Activated effector memory CD4-positive, alpha-beta T cell treated with anti-CD3 and anti-CD28 coated beads, Interleukin-2, amount 50 U/mL, for 16 hours (primary cell): ENCODE measurements around the gene UCHL3.

ENCODE experiments used
- DNase-seq: peaks from one replicate; pipeline ENCODE4 v3.0.0-alpha.2; 2020

UCHL3 gene

DNA sequence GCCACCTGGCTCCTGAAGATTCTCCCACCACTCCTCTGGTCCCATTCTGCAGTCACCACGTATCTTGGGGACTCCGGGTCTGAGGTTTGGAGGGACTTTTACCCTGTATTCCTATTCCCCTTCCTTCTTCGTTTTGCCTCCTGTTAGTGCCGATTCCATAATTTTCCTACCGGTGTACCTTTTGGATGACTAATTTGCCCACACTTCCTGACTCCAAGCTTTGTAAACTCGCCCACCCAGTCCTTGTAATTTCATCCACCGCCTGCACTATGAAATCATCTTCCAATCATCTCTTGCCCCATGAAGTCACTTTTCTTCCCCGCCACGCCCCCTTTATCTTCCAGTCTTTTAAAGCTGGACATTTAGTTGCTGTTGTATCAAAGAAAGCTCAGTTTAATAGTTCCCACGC, 572 bp downstream of the UCHL3 start:
- peak; percentile 65 for DNase-seq

DNA sequence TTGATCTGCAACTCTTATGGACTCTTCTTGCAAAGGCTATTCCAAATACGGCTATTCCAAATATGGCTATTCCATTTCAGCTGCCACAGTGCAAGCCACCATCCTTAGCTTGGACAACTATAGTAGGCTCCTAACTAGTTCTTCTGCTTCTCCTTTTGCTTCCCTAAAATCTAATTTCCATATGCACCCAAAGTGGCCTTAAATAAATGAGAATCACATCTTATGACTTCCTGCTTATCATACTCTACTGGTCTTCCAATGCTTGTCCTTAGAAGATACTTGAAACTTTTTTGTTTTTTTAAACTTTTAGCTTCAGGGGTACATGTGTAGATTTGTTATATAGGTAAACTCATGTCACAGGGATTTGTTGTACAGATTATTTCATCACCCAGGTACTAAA, 4.9 kb downstream of the UCHL3 start:
- DNase-seq, result no peak

DNA sequence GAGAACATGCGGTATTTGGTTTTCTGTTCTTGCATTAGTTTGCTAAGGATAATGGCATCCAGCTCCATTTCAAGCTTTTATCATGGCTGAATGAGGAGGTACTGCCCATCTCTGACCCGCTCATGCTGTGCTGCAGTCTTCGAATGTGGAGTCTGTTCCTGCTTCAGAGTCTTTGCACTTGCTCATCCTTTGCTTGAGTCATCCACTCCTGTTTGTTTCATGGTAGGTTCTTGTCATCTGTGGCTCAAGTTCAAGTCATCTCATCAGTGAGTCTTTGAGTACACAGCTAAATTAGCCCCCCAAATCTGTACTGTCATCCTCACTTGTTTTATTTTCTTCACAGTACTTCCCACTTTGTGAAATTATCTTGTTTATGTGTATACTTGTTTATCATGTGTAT, 5.4 kb downstream of the UCHL3 start:
- DNase-seq, result no peak

GRCh38 chr13:75555836-75556235, 6.2 kb downstream of the UCHL3 start:
- no peak for DNase-seq

- DNase-seq, result no peak
Measured at GRCh38 chr13:75556961-75557360, 7.4 kb downstream of the UCHL3 start.

DNA sequence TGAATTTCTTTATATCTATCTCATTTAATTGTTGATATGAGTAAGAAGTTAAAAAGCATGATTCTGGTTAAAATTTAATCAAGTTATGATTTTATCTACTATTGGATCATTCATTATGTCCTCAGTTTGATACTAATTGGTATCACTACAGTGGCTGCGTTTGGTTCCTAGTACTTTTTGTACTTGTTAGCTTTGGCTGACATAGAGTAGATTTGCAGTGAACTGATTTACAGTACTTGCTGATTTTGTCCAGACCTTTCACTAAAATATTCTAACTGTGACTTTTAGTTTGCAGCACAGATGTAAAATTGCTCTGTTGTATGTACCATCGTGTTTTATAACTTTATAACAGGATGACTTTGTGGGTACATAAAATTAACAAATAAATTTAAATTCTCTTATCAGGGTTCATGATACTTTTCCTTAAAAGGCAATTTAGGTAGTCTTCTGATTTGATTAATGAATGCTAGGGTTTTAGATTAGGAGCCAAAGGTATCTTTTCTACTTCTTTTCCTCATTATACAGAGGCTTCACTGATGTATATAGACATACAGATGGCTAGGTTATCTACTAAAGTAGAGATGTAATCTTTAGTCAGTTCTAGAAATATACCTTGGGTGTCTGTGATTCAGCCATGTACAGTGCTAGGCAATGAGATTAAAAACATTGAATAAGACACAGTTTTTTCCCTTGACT, 8.7 kb downstream of the UCHL3 start:
- DNase-seq, result no peak

- no peak for DNase-seq
Measured at GRCh38 chr13:75566658-75567057, 17.1 kb downstream of the UCHL3 start.

DNA sequence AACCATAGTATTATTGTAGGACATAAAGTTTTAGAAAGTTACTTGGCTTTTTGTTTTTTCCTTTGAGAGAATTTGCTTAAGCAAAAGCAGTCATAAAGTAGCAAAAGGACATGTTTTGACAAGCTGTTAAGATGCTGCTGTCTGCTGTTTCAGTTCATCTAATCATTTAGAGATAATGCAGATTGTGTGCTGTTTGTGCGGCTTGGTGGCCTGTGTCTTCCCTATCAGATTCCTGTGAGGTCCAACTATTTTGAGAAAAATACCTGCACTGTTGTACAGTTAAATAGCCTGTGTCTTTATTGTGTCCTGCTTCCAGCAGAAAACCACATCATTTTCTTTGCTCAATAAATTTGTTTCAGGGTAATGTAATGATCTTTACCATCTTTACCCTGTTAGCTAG, 20.0 kb downstream of the UCHL3 start:
- no peak for DNase-seq

- no peak for DNase-seq
Measured at GRCh38 chr13:75579529-75579928, 29.9 kb downstream of the UCHL3 start.

- DNase-seq, result no peak
Measured at GRCh38 chr13:75581874-75582640, 32.5 kb downstream of the UCHL3 start.

GRCh38 chr13:75583091-75583490, 33.5 kb downstream of the UCHL3 start:
- no peak for DNase-seq

DNA sequence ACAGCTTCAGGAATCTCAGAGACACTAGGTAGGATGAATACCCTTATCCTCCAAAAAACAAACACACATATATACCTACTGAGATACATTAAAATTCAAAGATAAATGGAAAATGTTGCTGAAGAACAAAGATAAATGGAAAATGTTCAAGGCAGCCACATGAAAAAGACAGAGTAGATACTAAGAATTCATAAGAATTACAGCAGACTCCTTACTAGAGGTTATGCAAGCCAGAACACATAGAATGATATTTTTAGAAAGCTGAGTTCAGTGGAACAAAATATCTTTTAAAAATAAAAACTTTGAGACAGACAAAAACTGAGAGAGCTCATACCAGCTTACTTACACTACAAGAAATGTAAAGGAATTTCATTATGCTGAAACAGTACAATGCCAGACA, 35.6 kb downstream of the UCHL3 start:
- no peak for DNase-seq

GRCh38 chr13:75587679-75588078, 38.1 kb downstream of the UCHL3 start:
- DNase-seq, result no peak

DNA sequence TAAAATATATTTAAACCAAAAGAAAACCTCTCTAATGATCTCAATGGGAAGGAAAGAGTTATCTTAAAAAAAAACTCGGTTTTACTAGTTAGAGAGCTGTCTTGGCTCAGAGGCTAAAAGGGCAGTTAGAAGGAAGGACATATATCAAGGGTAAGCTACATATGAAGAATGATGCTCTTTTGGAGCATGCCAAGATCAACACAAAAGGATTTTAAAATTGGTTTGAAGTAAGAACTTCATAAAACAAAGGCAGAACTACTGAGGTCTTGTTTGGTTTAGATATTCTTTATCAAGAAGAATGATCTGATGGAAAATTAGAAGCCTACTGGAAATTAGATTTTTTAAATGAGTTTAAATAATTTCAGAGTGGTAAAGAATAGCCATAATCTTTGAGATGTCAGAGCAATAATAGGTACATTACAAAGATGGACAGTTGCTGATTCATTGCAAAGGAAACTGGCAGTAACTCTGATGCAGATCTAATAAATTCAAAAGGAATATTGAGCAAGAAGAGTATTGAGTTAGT, 47.1 kb downstream of the UCHL3 start:
- no peak for DNase-seq

DNA sequence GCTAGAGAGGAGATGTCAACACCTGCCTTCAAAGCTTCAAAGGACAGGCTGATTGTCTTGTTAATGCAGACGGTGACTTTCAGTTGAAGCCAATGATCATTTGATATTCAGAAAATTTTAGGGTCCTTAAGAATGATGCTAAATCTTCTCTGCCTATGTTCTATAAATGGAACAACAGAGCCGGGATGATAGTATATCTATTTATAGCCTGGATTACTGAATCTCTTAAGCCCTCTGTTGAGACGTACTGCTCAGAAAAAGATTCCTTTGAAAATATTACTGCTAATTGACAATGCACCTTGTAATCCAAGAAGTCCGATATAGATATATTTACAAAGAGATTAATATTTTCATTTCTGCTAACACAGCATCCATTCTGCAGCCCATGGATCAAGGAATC, 50.8 kb downstream of the UCHL3 start:
- no peak for DNase-seq

GRCh38 chr13:75603038-75603437, 53.4 kb downstream of the UCHL3 start:
- no peak for DNase-seq

DNA sequence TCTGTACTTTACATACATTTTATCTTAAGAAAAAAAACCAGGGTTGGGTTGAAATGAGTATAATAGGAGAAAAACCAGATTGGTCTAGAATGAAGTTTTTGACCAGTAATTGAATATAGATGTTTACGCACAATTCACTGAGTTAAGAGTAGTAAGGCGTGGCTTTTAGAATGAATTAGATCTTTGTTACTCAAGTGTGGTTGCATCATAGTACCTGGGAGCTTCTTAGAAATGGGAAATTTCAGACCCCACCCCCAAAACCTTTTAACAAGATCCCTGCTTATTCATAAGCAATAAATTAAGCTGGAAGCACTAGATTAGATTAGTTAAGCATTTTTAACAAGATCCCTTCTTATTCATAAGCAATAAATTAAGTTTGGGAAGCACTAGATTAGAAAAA, 57.9 kb downstream of the UCHL3 start:
- no peak for DNase-seq

DNA sequence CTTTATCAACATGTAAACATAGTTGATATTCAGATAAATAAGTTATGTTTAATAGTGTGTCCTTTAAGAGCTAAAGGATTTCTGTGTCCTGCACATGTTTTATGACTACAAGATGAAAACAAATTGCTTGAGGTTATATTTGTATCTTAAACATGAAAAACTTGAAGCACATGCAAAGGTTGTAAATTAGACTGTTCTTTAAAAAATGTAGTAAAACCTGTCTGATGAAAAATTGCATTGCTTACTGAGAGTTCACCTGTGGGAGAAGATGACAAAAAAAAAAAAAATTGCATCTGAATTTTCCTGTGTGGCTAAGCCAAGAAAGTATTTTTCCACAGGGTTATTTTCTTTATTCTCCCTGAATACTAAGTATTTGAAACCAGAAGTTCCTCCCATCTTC, 60.9 kb downstream of the UCHL3 start:
- DNase-seq, result no peak

GRCh38 chr13:75612354-75612753, 62.8 kb downstream of the UCHL3 start:
- no peak for DNase-seq

- no peak for DNase-seq
Measured at GRCh38 chr13:75617230-75617629, 67.6 kb downstream of the UCHL3 start.

DNA sequence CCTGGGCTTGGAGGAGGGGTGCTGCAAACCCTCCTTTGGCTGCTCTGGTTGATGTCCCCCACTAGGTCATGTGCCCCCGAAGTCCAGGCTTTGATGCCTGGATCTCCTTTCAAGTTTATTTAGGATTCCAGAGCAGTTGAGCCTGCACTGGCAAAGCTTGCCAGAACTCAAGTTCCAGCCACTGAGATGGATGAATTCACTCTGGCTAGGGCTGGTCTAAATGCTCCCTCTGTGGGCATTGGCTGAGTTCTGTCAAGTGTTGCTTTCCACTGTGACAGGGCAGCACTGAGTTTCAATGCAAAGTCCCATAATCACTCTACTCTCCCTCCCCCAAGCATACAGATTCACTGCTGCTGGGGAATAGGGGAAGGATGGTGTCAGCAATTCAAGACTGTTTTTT, 68.7 kb downstream of the UCHL3 start:
- DNase-seq, result no peak

GRCh38 chr13:75620020-75620419, 70.4 kb downstream of the UCHL3 start:
- no peak for DNase-seq

- DNase-seq, result no peak
Measured at GRCh38 chr13:75621147-75621546, 71.6 kb downstream of the UCHL3 start.

- no peak for DNase-seq
Measured at GRCh38 chr13:75628801-75629200, 79.2 kb downstream of the UCHL3 start.

DNA sequence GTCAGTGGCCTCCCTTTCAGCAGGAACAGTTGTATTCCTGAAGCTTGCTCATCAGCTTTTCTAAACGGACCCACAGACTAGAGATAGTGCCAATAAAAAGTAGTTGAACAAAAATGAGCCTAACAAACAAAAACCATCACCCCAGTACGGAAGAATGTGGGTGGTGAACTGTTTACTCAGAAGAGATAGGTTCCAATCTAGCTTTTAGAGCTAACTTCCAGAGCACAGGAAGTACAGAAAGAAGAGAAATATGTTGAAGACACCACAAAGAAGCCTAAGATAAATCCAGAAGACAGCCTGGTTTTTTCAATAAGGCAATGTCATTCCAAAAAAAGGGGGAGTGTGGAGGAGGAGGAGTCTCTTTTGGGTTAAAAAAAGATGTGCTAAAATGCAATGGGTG, 83.7 kb downstream of the UCHL3 start:
- no peak for DNase-seq
